GM12878 (cell line): ENCODE measurements around the gene RPL32. TPM values are rescaled to one million over a fixed set of nuclear protein-coding genes. Genes with fewer than 3 reads are reported as not detected.

Experiments used
- ATAC-seq: fragments of 200-7000 bp; cut with Tn5 transposase; 3 replicates; pipeline ENCODE4 v1.9.1; 2020; ENCODE audit warnings: mild to moderate bottlenecking, moderate library complexity
- BruUV-seq: library from RNA; stranded (reverse); fragments of 400-500 nt; replicated peaks from 2 replicates; lab custom pipeline; 2021; lab: Mats Ljungman, UMichigan
- CTCF ChIA-PET: fragments of 300-600 bp; sonication (Branson Sonifier 250); formaldehyde crosslinking; extraction: SDS; loops from one replicate; lab custom pipeline; 2021; ENCODE audit warnings: inconsistent platforms; lab: Yijun Ruan, JAX
- POLR2A ChIA-PET: fragments of 350-600 bp; formaldehyde crosslinking; extraction: SDS; loops from one replicate; lab custom pipeline; 2021; ENCODE audit warnings: inconsistent platforms; lab: Charles Lee
- RAD21 ChIA-PET: fragments of 300-600 bp; sonication (Branson Sonifier 250); formaldehyde crosslinking; loops from one replicate; lab custom pipeline; 2023; ENCODE audit warnings: antibody characterized with exemption; ENCODE audit not compliant: unreplicated experiment; lab: Charles Lee
- SMC1A ChIA-PET: fragments of 300-600 bp; sonication (Branson Sonifier 250); formaldehyde crosslinking; loops from one replicate; lab custom pipeline; 2023; ENCODE audit not compliant: unreplicated experiment, uncharacterized antibody; lab: Charles Lee
- DNase-seq: peaks from one replicate; pipeline ENCODE4 v3.0.0-alpha.2; 2011; ENCODE audit warnings: low read depth, low spot score
- FAIRE-seq: peaks from 3 replicates; lab custom pipeline; 2011; peaks lifted over from hg19 to GRCh38; lab: Jason Lieb, UNC
- H2AFZ ChIP-seq: 2 replicates; pipeline ENCODE4 v1.6.0; 2011; ENCODE audit warnings: low read depth, low read length, control low read depth; ENCODE audit not compliant: control insufficient read depth
- H3K27ac ChIP-seq: 2 replicates; pipeline ENCODE4 v1.5.1; 2011; ENCODE audit warnings: control low read depth; ENCODE audit not compliant: control insufficient read depth, insufficient read depth
- H3K27me3 ChIP-seq, 2 experiments: replicated peaks in 1 of 2; 2 replicates each; pipeline versions ENCODE4 v1.6.0 to v1.6.1; 2011; ENCODE audit warnings: low read length in 1 of 2; ENCODE audit not compliant: control insufficient read depth in 2 of 2, insufficient read depth in 2 of 2
- H3K36me3 ChIP-seq, 2 experiments: 2 replicates each; pipeline ENCODE4 v1.5.1; 2011; ENCODE audit warnings: low read length in 1 of 2; ENCODE audit not compliant: control insufficient read depth in 2 of 2, insufficient read depth in 2 of 2
- H3K4me1 ChIP-seq: 2 replicates; pipeline ENCODE4 v1.6.1; 2011; ENCODE audit warnings: mild to moderate bottlenecking, low read length, moderate library complexity, mixed read lengths; ENCODE audit not compliant: control insufficient read depth, insufficient read depth
- H3K4me2 ChIP-seq: 2 replicates; pipeline ENCODE4 v1.6.0; 2011; ENCODE audit warnings: control low read depth; ENCODE audit not compliant: control insufficient read depth, insufficient read depth
- H3K4me3 ChIP-seq: fragments of 200-600 bp; sonication (generic); 2 replicates; pipeline ENCODE4 v1.5.1; 2016
- H3K79me2 ChIP-seq: 2 replicates; pipeline ENCODE4 v1.6.0; 2011; ENCODE audit warnings: low read length; ENCODE audit not compliant: control insufficient read depth, insufficient read depth
- H3K9ac ChIP-seq: 2 replicates; pipeline ENCODE4 v1.8.0; 2011; ENCODE audit warnings: low read length, control low read depth, mixed read lengths; ENCODE audit not compliant: control insufficient read depth, insufficient read depth
- H3K9me3 ChIP-seq: replicated peaks from 3 replicates; pipeline ENCODE4 v1.5.1; 2011; ENCODE audit warnings: mild to moderate bottlenecking, low read length; ENCODE audit not compliant: control insufficient read depth, insufficient read depth
- H4K20me1 ChIP-seq: 2 replicates; pipeline ENCODE4 v1.6.0; 2011; ENCODE audit not compliant: control insufficient read depth, insufficient read depth
- CHD1 ChIP-seq: IDR thresholded peaks from 2 replicates; pipeline ENCODE4 v1.6.1; 2012; ENCODE audit warnings: low read depth, low read length, improper control_type of control experiment
- EP300 ChIP-seq, 2 experiments: fragments of 150-350 bp in 1 of 2; IDR thresholded peaks; 2 replicates each; pipeline ENCODE4 v1.6.1; 2011 to 2012; ENCODE audit warnings: low read depth in 2 of 2, low read length in 2 of 2, borderline replicate concordance in 1 of 2, improper control_type of control experiment in 1 of 2, inconsistent platforms in 1 of 2; ENCODE audit not compliant: control insufficient read depth in 1 of 2
- GATAD2B ChIP-seq: fragments of 450-650 bp; conservative IDR thresholded peaks from 2 replicates; pipeline ENCODE4 v1.6.1; 2017; ENCODE audit warnings: low read depth, mild to moderate bottlenecking, moderate library complexity
- JUND ChIP-seq: IDR thresholded peaks from 2 replicates; pipeline ENCODE4 v1.6.1; 2012; ENCODE audit warnings: low read depth, mild to moderate bottlenecking, low read length, improper control_type of control experiment, moderate library complexity
- RUNX3 ChIP-seq: IDR thresholded peaks from 2 replicates; pipeline ENCODE4 v1.6.1; 2012; ENCODE audit warnings: low read length, inconsistent platforms
- SIX5 ChIP-seq: IDR thresholded peaks from 2 replicates; pipeline ENCODE4 v1.6.1; 2011; ENCODE audit warnings: mild to moderate bottlenecking, low read depth, low read length, moderate library complexity; ENCODE audit not compliant: severe bottlenecking
- SMC3 ChIP-seq: IDR thresholded peaks from 2 replicates; pipeline ENCODE4 v1.6.1; 2011; ENCODE audit warnings: low read length, improper control_type of control experiment, borderline replicate concordance
- SRF ChIP-seq, 2 experiments: IDR thresholded peaks; 2 replicates each; pipeline ENCODE4 v1.6.1; 2011; ENCODE audit warnings: low read depth in 2 of 2, low read length in 2 of 2, mild to moderate bottlenecking in 1 of 2, moderate library complexity in 1 of 2
- TAF1 ChIP-seq: IDR thresholded peaks from 2 replicates; pipeline ENCODE4 v1.6.1; 2011; ENCODE audit warnings: mild to moderate bottlenecking, low read depth, low read length, borderline replicate concordance
- TCF7 ChIP-seq: IDR thresholded peaks from 2 replicates; pipeline ENCODE4 v1.6.1; 2014; ENCODE audit warnings: antibody characterized with exemption, borderline replicate concordance
- WGBS: methylation state at CpG from one replicate; pipeline ENCODE4 v1.1.6; 2016; ENCODE audit warnings: low lambda C conversion rate; ENCODE audit not compliant: insufficient replicate concordance, insufficient coverage; ENCODE audit errors: missing lambda C conversion rate; 5-methylcytosine and 5-hydroxymethylcytosine counted together
- in situ Hi-C: fragments of 300-500 bp; cut with MboI; formaldehyde crosslinking; loops from 9 replicates; pipeline ENCODE4 v1.14.3; 2018; ENCODE audit warnings: mixed read lengths
- intact Hi-C: fragments of 100-400 bp; cut with micrococcal nuclease; formaldehyde crosslinking; loops from one replicate; pipeline ENCODE4 v1.14.2; 2022; ENCODE audit not compliant: unreplicated experiment
- polyA plus RNA-seq, 11 experiments: library from polyadenylated mRNA; depleted of rRNA in 4 of 11; unstranded in 6 of 11; stranded (reverse) in 5 of 11; fragments of >200 nt; fragmentation: Nextera tagmentation in 4 of 11; fragmentation: Illumina TruSeq in 1 of 11; extraction: Ambion mirVana in 4 of 11; extraction: Trizol in 1 of 11; gene quantifications; 1 replicate in 1 of 11; 2 replicates in 10 of 11; pipeline versions ENCODE4 v1.2.1 to v1.2.3, GENCODE V29; 2011 to 2016; ENCODE audit warnings: inconsistent platforms in 2 of 11, missing spikeins in 2 of 11, low read depth in 1 of 11
- total RNA-seq, 4 experiments: library from RNA; depleted of rRNA in 3 of 4; stranded (reverse); fragments of >200 nt in 3 of 4; fragmentation: Illumina TruSeq in 1 of 4; extraction: Trizol in 1 of 4; gene quantifications; 2 replicates each; pipeline versions ENCODE4 v1.2.1 to v1.2.3, GENCODE V29; 2013 to 2021
- TF ChIP-seq, protein P1 (sequence below): IDR thresholded peaks from 2 replicates; pipeline ENCODE4 v1.6.1; 2011; ENCODE audit warnings: borderline replicate concordance, low read depth, mild to moderate bottlenecking, moderate library complexity, mixed read lengths, low read length; ENCODE audit not compliant: insufficient read depth; ENCODE audit errors: extremely low read length
- TF ChIP-seq, protein P2 (sequence below): IDR thresholded peaks from 2 replicates; pipeline ENCODE4 v1.6.1; 2012; ENCODE audit warnings: improper control_type of control experiment, low read depth, low read length; ENCODE audit not compliant: insufficient replicate concordance
- TF ChIP-seq, protein P3 (sequence below): fragments of 450-650 bp; formaldehyde crosslinking; IDR thresholded peaks from 2 replicates; pipeline ENCODE4 v1.4.0; 2022; ENCODE audit warnings: mild to moderate bottlenecking, moderate library complexity

RPL32 gene
- total and polyA plus RNA-seq, 10 of the 15 experiments (the other 5 are each of a cell fraction or from before 2014, with no cell fraction given), result 1,533 to 5,147 (median 3,350) TPM

DNA sequence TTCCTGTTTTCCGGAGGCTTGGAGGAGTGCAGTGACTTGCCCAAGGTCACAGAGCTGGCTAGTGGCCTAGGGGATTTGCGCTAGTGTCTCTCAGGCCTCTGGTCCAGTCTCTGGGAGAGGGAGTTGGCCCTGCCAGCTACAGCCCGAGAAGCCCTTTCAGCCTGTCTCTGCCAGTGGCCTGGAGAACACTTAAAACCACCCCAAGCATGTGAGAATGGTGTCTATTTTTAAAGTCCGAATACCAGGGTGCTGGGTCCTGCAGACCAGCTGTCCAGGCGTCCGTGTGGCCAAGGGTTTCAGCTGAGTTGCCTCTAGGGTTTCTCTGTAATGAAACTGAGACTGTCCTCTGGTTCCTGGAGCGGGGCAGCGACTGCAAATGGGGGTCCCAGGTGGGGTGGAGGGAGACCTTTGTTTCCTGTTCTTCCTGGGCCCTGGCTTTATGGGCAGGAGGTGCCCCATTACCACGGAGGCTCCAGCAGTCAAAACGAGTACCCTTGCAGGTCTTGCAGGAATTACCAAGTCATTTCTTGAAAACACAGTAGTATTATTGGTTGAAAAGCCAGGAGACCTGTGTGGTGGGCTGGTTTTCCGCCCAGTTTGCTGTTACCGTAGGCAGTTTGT, 42.7 kb downstream of the RPL32 start:
- H3K36me3 ChIP-seq, result no peaks in the 10 kb centered on the region
- no peak overlapping the region for H2AFZ ChIP-seq
- 43% methylated on average over 12 of the region's 12 CpGs for WGBS
- RAD21 ChIA-PET, result no interaction called here
- no TSS peak for BruUV-seq
- H3K4me1 ChIP-seq, result no peaks in the 10 kb centered on the region
- H4K20me1 ChIP-seq, result no peaks in the 10 kb centered on the region
- H3K27ac ChIP-seq, result no peak overlapping the region
- TF ChIP-seq CHD1 (no peak), SIX5 (no peak), EP300 (IDR thresholded peaks at IDR 0.05; ENCODE audit: borderline replicate concordance in 1 of 2, control insufficient read depth in 1 of 2, low read depth in 2 of 2, low read length in 2 of 2) (no peak), SMC3 (no peak), JUND (no peak), RUNX3 (no peak), TAF1 (no peak), SRF (IDR thresholded peaks at IDR 0.05; ENCODE audit: low read depth in 2 of 2, low read length in 2 of 2) (no peak), GATAD2B (no peak), TCF7 (no peak)
- TF ChIP-seq, protein P1, sequence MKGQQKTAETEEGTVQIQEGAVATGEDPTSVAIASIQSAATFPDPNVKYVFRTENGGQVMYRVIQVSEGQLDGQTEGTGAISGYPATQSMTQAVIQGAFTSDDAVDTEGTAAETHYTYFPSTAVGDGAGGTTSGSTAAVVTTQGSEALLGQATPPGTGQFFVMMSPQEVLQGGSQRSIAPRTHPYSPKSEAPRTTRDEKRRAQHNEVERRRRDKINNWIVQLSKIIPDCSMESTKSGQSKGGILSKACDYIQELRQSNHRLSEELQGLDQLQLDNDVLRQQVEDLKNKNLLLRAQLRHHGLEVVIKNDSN, result no peak
- TF ChIP-seq, protein P2, sequence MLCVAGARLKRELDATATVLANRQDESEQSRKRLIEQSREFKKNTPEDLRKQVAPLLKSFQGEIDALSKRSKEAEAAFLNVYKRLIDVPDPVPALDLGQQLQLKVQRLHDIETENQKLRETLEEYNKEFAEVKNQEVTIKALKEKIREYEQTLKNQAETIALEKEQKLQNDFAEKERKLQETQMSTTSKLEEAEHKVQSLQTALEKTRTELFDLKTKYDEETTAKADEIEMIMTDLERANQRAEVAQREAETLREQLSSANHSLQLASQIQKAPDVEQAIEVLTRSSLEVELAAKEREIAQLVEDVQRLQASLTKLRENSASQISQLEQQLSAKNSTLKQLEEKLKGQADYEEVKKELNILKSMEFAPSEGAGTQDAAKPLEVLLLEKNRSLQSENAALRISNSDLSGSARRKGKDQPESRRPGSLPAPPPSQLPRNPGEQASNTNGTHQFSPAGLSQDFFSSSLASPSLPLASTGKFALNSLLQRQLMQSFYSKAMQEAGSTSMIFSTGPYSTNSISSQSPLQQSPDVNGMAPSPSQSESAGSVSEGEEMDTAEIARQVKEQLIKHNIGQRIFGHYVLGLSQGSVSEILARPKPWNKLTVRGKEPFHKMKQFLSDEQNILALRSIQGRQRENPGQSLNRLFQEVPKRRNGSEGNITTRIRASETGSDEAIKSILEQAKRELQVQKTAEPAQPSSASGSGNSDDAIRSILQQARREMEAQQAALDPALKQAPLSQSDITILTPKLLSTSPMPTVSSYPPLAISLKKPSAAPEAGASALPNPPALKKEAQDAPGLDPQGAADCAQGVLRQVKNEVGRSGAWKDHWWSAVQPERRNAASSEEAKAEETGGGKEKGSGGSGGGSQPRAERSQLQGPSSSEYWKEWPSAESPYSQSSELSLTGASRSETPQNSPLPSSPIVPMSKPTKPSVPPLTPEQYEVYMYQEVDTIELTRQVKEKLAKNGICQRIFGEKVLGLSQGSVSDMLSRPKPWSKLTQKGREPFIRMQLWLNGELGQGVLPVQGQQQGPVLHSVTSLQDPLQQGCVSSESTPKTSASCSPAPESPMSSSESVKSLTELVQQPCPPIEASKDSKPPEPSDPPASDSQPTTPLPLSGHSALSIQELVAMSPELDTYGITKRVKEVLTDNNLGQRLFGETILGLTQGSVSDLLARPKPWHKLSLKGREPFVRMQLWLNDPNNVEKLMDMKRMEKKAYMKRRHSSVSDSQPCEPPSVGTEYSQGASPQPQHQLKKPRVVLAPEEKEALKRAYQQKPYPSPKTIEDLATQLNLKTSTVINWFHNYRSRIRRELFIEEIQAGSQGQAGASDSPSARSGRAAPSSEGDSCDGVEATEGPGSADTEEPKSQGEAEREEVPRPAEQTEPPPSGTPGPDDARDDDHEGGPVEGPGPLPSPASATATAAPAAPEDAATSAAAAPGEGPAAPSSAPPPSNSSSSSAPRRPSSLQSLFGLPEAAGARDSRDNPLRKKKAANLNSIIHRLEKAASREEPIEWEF, result no peak
- TF ChIP-seq, protein P3, sequence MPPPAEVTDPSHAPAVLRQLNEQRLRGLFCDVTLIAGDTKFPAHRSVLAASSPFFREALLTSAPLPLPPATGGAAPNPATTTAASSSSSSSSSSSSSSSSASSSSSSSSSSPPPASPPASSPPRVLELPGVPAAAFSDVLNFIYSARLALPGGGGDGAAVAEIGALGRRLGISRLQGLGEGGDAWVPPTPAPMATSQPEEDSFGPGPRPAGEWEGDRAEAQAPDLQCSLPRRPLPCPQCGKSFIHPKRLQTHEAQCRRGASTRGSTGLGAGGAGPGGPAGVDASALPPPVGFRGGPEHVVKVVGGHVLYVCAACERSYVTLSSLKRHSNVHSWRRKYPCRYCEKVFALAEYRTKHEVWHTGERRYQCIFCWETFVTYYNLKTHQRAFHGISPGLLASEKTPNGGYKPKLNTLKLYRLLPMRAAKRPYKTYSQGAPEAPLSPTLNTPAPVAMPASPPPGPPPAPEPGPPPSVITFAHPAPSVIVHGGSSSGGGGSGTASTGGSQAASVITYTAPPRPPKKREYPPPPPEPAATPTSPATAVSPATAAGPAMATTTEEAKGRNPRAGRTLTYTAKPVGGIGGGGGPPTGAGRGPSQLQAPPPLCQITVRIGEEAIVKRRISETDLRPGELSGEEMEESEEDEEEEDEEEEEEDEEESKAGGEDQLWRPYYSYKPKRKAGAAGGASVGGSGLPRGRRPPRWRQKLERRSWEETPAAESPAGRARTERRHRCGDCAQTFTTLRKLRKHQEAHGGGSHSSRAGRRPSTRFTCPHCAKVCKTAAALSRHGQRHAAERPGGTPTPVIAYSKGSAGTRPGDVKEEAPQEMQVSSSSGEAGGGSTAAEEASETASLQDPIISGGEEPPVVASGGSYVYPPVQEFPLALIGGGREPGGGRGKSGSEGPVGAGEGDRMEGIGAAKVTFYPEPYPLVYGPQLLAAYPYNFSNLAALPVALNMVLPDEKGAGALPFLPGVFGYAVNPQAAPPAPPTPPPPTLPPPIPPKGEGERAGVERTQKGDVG (CRISPR knock-in tag), result no peak
- no peaks in the 10 kb centered on the region for H3K79me2 ChIP-seq
- CTCF ChIA-PET, result interaction anchor here (1.3 kb wide), 1 partner anchor 12 kb away, joined by 5 read pairs; no protein-coding TSS in a partner anchor
- FAIRE-seq (no peak), DNase-seq (no peak), ATAC-seq (no peak)
- intact Hi-C loops (no loop called here), in situ Hi-C loops (no loop called here)
- no peak overlapping the region for H3K9ac ChIP-seq
- POLR2A ChIA-PET, result no interaction called here
- peaks cover 2 to 6% of the 10 kb centered on the region in 2 experiments for H3K27me3 ChIP-seq
- no peaks in the 10 kb centered on the region for H3K9me3 ChIP-seq
- SMC1A ChIA-PET, result no interaction called here
- no peak overlapping the region for H3K4me3 ChIP-seq
- no peak overlapping the region for H3K4me2 ChIP-seq
